HG03135 (cell line): ENCODE measurements around the gene RPS3.

Experiments used
- ATAC-seq: cut with Tn5 transposase; IDR thresholded peaks from one replicate; pipeline ENCODE4 v1.9.1; 2021; ENCODE audit warnings: mild to moderate bottlenecking, moderate library complexity; ENCODE audit not compliant: unreplicated experiment

Gene RPS3

GRCh38 chr11:75434051-75434450, 34.7 kb downstream of the RPS3 start:
- no peak for ATAC-seq

GRCh38 chr11:75434886-75435570, 35.7 kb downstream of the RPS3 start:
- no peak for ATAC-seq

- no peak for ATAC-seq
Measured at GRCh38 chr11:75435571-75435925, 36.2 kb downstream of the RPS3 start.

GRCh38 chr11:75436806-75437205, 37.5 kb downstream of the RPS3 start:
- no peak for ATAC-seq

GRCh38 chr11:75437966-75438659, 38.8 kb downstream of the RPS3 start:
- no peak for ATAC-seq

GRCh38 chr11:75439026-75439425, 39.7 kb downstream of the RPS3 start:
- no peak for ATAC-seq

- no peak for ATAC-seq
Measured at GRCh38 chr11:75439495-75440120, 40.3 kb downstream of the RPS3 start.

GRCh38 chr11:75440960-75441803, 41.9 kb downstream of the RPS3 start:
- ATAC-seq: no peak

- no peak for ATAC-seq
Measured at GRCh38 chr11:75441804-75442132, 42.5 kb downstream of the RPS3 start.

- ATAC-seq: no peak
Measured at GRCh38 chr11:75442161-75442885, 43.0 kb downstream of the RPS3 start.

- no peak for ATAC-seq
Measured at GRCh38 chr11:75443043-75443442, 43.7 kb downstream of the RPS3 start.

- no peak for ATAC-seq
Measured at GRCh38 chr11:75445315-75445953, 46.1 kb downstream of the RPS3 start.

- no peak for ATAC-seq
Measured at GRCh38 chr11:75447415-75447814, 48.1 kb downstream of the RPS3 start.

- ATAC-seq: no peak
Measured at GRCh38 chr11:75449271-75449670, 50.0 kb downstream of the RPS3 start.

- no peak for ATAC-seq
Measured at GRCh38 chr11:75449776-75450175, 50.5 kb downstream of the RPS3 start.

GRCh38 chr11:75450236-75450635, 50.9 kb downstream of the RPS3 start:
- no peak for ATAC-seq

- ATAC-seq: no peak
Measured at GRCh38 chr11:75450826-75451821, 51.8 kb downstream of the RPS3 start.

GRCh38 chr11:75453916-75454655, 54.8 kb downstream of the RPS3 start:
- no peak for ATAC-seq
